ENCODE data around the gene MT1X. TPM values are rescaled to one million over a fixed set of nuclear protein-coding genes. Genes with fewer than 3 reads are reported as not detected.

Gene MT1X
- total RNA-seq = 105 TPM
- long read RNA-seq, transcript MT1X-201 (3 exons, 450 nt) = major isoform, 7 of 8 reads
- long read RNA-seq, partial matches to known transcripts = 0 of 8 reads
- long read RNA-seq, other reads (novel, unspliced or antisense) = 0 of 8 reads

- peak; percentile 95 for ATAC-seq (ENCODE audit: poor library complexity)
- intact Hi-C loops (cut with DNase I) = loop anchor here (2.0 kb wide), 1 partner anchor 73 kb away; the partner anchor contains the start of gene MT2A
Measured at GRCh38 chr16:56681939-56682702, at the start of gene MT1X. Gene MT1X, plus strand, starts transcription at chr16:56682470. Its CDS starts 71 bp downstream, at chr16:56682541.

GRCh38 chr16:56632848-56633365 lies 49.4 kb upstream of the MT1X start:
- ATAC-seq (ENCODE audit: poor library complexity) (no peak), DNase-seq (no peak)
- intact Hi-C loops (cut with DNase I) = no loop called here

More at GRCh38 chr16:56681939-56682702, at the start of gene MT1X:
- DNase-seq = peak; percentile 97

GRCh38 chr16:56633535-56633934 lies 48.7 kb upstream of the MT1X start:
- DNase-seq = no peak
- intact Hi-C loops (cut with DNase I) = no loop called here
- ATAC-seq (ENCODE audit: poor library complexity) = no peak

- DNase-seq = no peak
- ATAC-seq (ENCODE audit: poor library complexity) = no peak
- intact Hi-C loops (cut with DNase I) = no loop called here
Measured at GRCh38 chr16:56634715-56635440, 47.4 kb upstream of the MT1X start.

- DNase-seq (no peak), ATAC-seq (ENCODE audit: poor library complexity) (no peak)
- intact Hi-C loops (cut with DNase I) = no loop called here
Measured at GRCh38 chr16:56635441-56635967, 46.8 kb upstream of the MT1X start.

- DNase-seq (no peak), ATAC-seq (ENCODE audit: poor library complexity) (no peak)
- intact Hi-C loops (cut with DNase I) = no loop called here
Measured at GRCh38 chr16:56636616-56637413, 45.5 kb upstream of the MT1X start.

- intact Hi-C loops (cut with DNase I) = no loop called here
- ATAC-seq (ENCODE audit: poor library complexity) = peak; percentile 94
- peak; percentile 90 for DNase-seq
Measured at GRCh38 chr16:56637814-56638750, 44.2 kb upstream of the MT1X start, which contains the start of gene MT1A. Gene MT1A, plus strand, starts transcription at chr16:56638666. Its CDS starts 73 bp downstream, at chr16:56638739.

- DNase-seq (no peak), ATAC-seq (ENCODE audit: poor library complexity) (no peak)
- intact Hi-C loops (cut with DNase I) = no loop called here
Measured at GRCh38 chr16:56639045-56639444, 43.2 kb upstream of the MT1X start.

- DNase-seq = no peak
- intact Hi-C loops (cut with DNase I) = no loop called here
- ATAC-seq (ENCODE audit: poor library complexity) = no peak
Measured at GRCh38 chr16:56640076-56640475, 42.2 kb upstream of the MT1X start.

- intact Hi-C loops (cut with DNase I) = no loop called here
- ATAC-seq (ENCODE audit: poor library complexity) (no peak), DNase-seq (no peak)
Measured at GRCh38 chr16:56641166-56641565, 41.1 kb upstream of the MT1X start.

GRCh38 chr16:56643080-56643778 lies 39.0 kb upstream of the MT1X start:
- DNase-seq (peak; percentile 85), ATAC-seq (ENCODE audit: poor library complexity) (peak; percentile 88)
- intact Hi-C loops (cut with DNase I) = no loop called here

GRCh38 chr16:56643833-56644232 lies 38.4 kb upstream of the MT1X start:
- intact Hi-C loops (cut with DNase I) = no loop called here
- no peak for ATAC-seq (ENCODE audit: poor library complexity)
- DNase-seq = no peak

- no peak for ATAC-seq (ENCODE audit: poor library complexity)
- intact Hi-C loops (cut with DNase I) = no loop called here
- no peak for DNase-seq
Measured at GRCh38 chr16:56645311-56645710, 37.0 kb upstream of the MT1X start.

GRCh38 chr16:56645838-56646237 lies 36.4 kb upstream of the MT1X start:
- intact Hi-C loops (cut with DNase I) = no loop called here
- DNase-seq (no peak), ATAC-seq (ENCODE audit: poor library complexity) (no peak)

GRCh38 chr16:56647641-56648431 lies 34.4 kb upstream of the MT1X start:
- intact Hi-C loops (cut with DNase I) = no loop called here
- DNase-seq = no peak
- ATAC-seq (ENCODE audit: poor library complexity) = no peak

- DNase-seq = no peak
- ATAC-seq (ENCODE audit: poor library complexity) = no peak
- intact Hi-C loops (cut with DNase I) = no loop called here
Measured at GRCh38 chr16:56649271-56649670, 33.0 kb upstream of the MT1X start.

All from Right ventricle myocardium superior (tissue), 1 donor.